Lower lobe of right lung (tissue), 2 donors: ENCODE measurements around the gene MYPN. TPM values are rescaled to one million over a fixed set of nuclear protein-coding genes. Genes with fewer than 3 reads are reported as not detected.

Experiments
- ATAC-seq, 2 donors: fragments of 200-7000 bp; cut with Tn5 transposase; one replicate each; pipeline ENCODE4 v1.9.1; 2020 to 2022; ENCODE audit warnings: mild to moderate bottlenecking in 2 of 2, moderate library complexity in 2 of 2
- DNase-seq: peaks from one replicate; pipeline ENCODE4 v3.0.0-alpha.2; 2020
- H3K27ac ChIP-seq: fragments of 200-600 bp; one replicate; pipeline ENCODE4 v1.8.0; 2022
- H3K27me3 ChIP-seq: fragments of 200-600 bp; one replicate; pipeline ENCODE4 v1.8.0; 2022; ENCODE audit warnings: low read depth
- H3K36me3 ChIP-seq: fragments of 200-600 bp; one replicate; pipeline ENCODE4 v1.8.0; 2022; ENCODE audit warnings: mild to moderate bottlenecking
- H3K4me1 ChIP-seq: fragments of 200-600 bp; one replicate; pipeline ENCODE4 v1.8.0; 2022
- H3K4me3 ChIP-seq: fragments of 200-600 bp; one replicate; pipeline ENCODE4 v1.8.0; 2022; ENCODE audit warnings: mild to moderate bottlenecking
- H3K9me3 ChIP-seq: fragments of 200-600 bp; one replicate; pipeline ENCODE4 v1.8.0; 2022
- CTCF ChIP-seq: fragments of 200-600 bp; IDR thresholded peaks from one replicate; pipeline ENCODE4 v1.8.0; 2022; ENCODE audit warnings: antibody characterized with exemption, mild to moderate bottlenecking
- intact Hi-C: fragments of 100-400 bp; cut with DNase I; formaldehyde crosslinking; loops from one replicate; pipeline ENCODE4 v1.11.0; 2022
- total RNA-seq: library from RNA; stranded (reverse); fragmentation: NEBNext Ultra II Directional; extraction: Animal tissue kit (Norgen Biotek cat#: 25700); gene quantifications from one replicate; pipeline ENCODE4 v1.2.1, GENCODE V29; 2021
- donor health status: DM: no; HTN: yes; CAD: no; lungs with severe emphysema.

MYPN gene
- total RNA-seq, 1 donor from 2014 or later = not detected

GRCh38 chr10:68121852-68122251 is 12.6 kb downstream of the MYPN start:
- no peaks in the 10 kb centered on the region for H3K9me3 ChIP-seq
- ATAC-seq (no peak), DNase-seq (no peak)
- H3K27ac ChIP-seq = no peak overlapping the region
- H3K36me3 ChIP-seq = no peaks in the 10 kb centered on the region
- no peak for TF ChIP-seq CTCF
- H3K4me1 ChIP-seq = no peaks in the 10 kb centered on the region
- intact Hi-C loops = no loop called here
- no peaks in the 10 kb centered on the region for H3K27me3 ChIP-seq
- no peak overlapping the region for H3K4me3 ChIP-seq

DNA sequence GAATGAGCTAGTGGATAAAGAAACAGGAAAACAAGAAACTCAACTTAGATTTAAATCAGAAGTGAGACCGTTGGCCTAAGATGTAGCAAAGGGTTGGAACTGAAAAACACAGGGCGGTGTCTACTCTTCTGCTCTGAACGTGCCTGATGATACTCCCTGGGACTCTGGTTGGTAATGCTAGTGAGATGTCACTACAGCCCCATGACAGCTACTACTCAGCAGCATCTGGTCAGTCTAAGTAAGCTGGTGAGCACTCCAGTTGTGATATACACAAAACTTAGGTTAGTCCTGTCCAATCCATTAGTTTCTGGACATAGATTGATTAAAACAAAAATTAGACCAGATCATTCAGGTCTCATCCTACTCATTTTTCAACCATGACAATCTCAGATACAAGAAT is 15.4 kb downstream of the MYPN start:
- Histone ChIP-seq H3K4me1 (no peaks in the 10 kb centered on the region), H3K27ac (no peak overlapping the region), H3K36me3 (no peaks in the 10 kb centered on the region), H3K27me3 (no peaks in the 10 kb centered on the region), H3K4me3 (no peak overlapping the region), H3K9me3 (no peaks in the 10 kb centered on the region)
- intact Hi-C loops = no loop called here
- ATAC-seq (no peak), DNase-seq (no peak)
- no peak for TF ChIP-seq CTCF

DNA sequence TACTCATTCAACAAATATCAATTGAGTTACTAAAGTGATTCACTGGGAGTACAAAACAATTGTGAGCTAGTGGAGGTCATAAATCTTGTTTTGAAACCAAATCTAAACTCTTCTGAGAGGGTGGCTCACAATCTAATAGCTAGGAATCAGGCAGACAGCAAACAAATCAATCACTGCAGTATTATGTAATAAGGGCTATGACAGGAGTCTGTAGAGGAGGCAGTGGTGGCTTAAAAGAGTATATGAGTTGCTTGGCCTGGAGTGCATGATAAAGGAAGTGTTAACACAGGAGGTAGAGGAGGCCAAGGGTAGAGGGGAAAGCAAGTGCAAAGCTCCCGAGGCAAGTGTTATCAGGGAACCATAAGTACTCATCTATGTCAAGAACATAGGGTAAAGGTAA is 16.5 kb downstream of the MYPN start:
- Histone ChIP-seq H3K4me3 (no peak overlapping the region), H3K36me3 (no peaks in the 10 kb centered on the region), H3K9me3 (no peaks in the 10 kb centered on the region), H3K27ac (no peak overlapping the region), H3K27me3 (no peaks in the 10 kb centered on the region), H3K4me1 (no peaks in the 10 kb centered on the region)
- TF ChIP-seq CTCF = no peak
- intact Hi-C loops = no loop called here
- ATAC-seq (no peak), DNase-seq (no peak)

- no peak for ATAC-seq
- H3K4me3 ChIP-seq = no peak overlapping the region
- H3K4me1 ChIP-seq = no peaks in the 10 kb centered on the region
- H3K36me3 ChIP-seq = no peaks in the 10 kb centered on the region
- DNase-seq = no peak
- intact Hi-C loops = no loop called here
- peaks cover 4% of the 10 kb centered on the region for H3K27me3 ChIP-seq
- no peaks in the 10 kb centered on the region for H3K9me3 ChIP-seq
- H3K27ac ChIP-seq = no peak overlapping the region
- TF ChIP-seq CTCF = no peak
These were observed 18.7 kb downstream of the MYPN start for GRCh38 chr10:68128015-68128414.

- Histone ChIP-seq H3K27me3 (peaks cover 4% of the 10 kb centered on the region), H3K27ac (no peak overlapping the region), H3K36me3 (no peaks in the 10 kb centered on the region), H3K4me1 (no peaks in the 10 kb centered on the region), H3K4me3 (no peak overlapping the region), H3K9me3 (no peaks in the 10 kb centered on the region)
- ATAC-seq = no peak
- DNase-seq = no peak
- intact Hi-C loops = no loop called here
- TF ChIP-seq CTCF = no peak
These were observed 23.1 kb downstream of the MYPN start for GRCh38 chr10:68132391-68132790.

DNA sequence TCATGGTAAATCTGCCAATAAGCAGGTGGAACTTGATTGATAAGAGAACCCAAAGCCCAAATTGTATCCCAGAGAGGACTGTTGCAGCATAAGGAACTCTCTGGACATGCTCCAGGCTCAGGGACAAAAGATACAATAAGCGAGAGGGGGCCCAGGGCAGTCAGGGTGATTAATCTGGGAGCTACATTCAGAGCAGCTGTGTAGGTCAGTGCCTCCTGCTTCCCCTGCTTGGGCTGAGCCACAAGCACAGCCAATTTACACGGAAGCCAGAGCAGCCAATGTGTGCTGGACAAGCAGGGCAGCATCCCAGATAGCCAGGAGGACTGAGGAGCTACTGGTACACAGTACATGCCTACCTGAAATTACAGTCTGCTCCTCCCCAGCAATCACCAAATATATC is 24.2 kb downstream of the MYPN start:
- no peaks in the 10 kb centered on the region for H3K36me3 ChIP-seq
- no peak for DNase-seq
- no peak overlapping the region for H3K4me3 ChIP-seq
- intact Hi-C loops = no loop called here
- H3K27ac ChIP-seq = no peak overlapping the region
- no peaks in the 10 kb centered on the region for H3K9me3 ChIP-seq
- no peaks in the 10 kb centered on the region for H3K4me1 ChIP-seq
- H3K27me3 ChIP-seq = peaks cover 4% of the 10 kb centered on the region
- no peak for TF ChIP-seq CTCF
- no peak for ATAC-seq
